Measurements from ENCODE around the gene PRR35. TPM values are rescaled to one million over a fixed set of nuclear protein-coding genes. Genes with fewer than 3 reads are reported as not detected.
"Not testable (repeated sequence)": the region's sequence is repeated elsewhere in the genome, so short reads cannot be mapped to it uniquely, and the experiment has no call there.

Gene PRR35
- total RNA-seq, 6 experiments from 2014 or later = not detected

GRCh38 chr16:596736-597060, 36.5 kb downstream of the PRR35 start:
- DNase-seq = no peak
- Mint-ChIP-seq H3K4me3 (no peak overlapping the region), H3K27ac (no peak overlapping the region), H3K27me3 (ENCODE audit: insufficient read depth) (no peaks in the 10 kb centered on the region; the same call in 1 of the 2 replicates), H3K9me3 (no peaks in the 10 kb centered on the region), H3K36me3 (ENCODE audit: low read depth) (peaks cover 9% of the 10 kb centered on the region), H3K4me1 (ENCODE audit: low read depth) (peaks cover 6% of the 10 kb centered on the region; the same call in 1 of the 2 replicates)
- TF ChIP-seq, protein P1, sequence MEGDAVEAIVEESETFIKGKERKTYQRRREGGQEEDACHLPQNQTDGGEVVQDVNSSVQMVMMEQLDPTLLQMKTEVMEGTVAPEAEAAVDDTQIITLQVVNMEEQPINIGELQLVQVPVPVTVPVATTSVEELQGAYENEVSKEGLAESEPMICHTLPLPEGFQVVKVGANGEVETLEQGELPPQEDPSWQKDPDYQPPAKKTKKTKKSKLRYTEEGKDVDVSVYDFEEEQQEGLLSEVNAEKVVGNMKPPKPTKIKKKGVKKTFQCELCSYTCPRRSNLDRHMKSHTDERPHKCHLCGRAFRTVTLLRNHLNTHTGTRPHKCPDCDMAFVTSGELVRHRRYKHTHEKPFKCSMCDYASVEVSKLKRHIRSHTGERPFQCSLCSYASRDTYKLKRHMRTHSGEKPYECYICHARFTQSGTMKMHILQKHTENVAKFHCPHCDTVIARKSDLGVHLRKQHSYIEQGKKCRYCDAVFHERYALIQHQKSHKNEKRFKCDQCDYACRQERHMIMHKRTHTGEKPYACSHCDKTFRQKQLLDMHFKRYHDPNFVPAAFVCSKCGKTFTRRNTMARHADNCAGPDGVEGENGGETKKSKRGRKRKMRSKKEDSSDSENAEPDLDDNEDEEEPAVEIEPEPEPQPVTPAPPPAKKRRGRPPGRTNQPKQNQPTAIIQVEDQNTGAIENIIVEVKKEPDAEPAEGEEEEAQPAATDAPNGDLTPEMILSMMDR (IDR thresholded peaks at IDR 0.05) = no peak

DNA sequence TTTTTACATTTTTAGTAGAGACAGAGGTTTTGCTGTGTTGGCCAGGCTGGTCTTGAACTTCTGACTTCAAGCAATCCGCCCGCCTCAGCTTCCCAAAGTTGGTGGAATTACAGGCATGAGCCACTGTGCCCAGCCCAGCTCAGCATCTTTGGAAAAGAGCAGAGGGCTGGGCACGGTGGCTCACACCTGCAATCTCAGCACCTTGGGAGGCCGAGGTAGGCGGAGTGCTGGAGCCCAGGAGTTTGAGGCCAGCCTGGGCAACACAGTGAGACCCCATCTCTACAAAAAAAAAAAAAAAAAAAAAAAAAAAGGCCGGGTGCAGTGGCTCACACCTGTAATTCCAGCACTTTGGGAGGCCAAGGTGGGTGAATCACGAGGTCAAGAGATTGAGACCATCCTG, 37.5 kb downstream of the PRR35 start:
- H3K4me3 Mint-ChIP-seq; H3K27me3 Mint-ChIP-seq (ENCODE audit: insufficient read depth); H3K9me3 Mint-ChIP-seq; H3K27ac Mint-ChIP-seq; DNase-seq; H3K4me1 Mint-ChIP-seq (ENCODE audit: low read depth); H3K36me3 Mint-ChIP-seq (ENCODE audit: low read depth): not testable (repeated sequence)

DNA sequence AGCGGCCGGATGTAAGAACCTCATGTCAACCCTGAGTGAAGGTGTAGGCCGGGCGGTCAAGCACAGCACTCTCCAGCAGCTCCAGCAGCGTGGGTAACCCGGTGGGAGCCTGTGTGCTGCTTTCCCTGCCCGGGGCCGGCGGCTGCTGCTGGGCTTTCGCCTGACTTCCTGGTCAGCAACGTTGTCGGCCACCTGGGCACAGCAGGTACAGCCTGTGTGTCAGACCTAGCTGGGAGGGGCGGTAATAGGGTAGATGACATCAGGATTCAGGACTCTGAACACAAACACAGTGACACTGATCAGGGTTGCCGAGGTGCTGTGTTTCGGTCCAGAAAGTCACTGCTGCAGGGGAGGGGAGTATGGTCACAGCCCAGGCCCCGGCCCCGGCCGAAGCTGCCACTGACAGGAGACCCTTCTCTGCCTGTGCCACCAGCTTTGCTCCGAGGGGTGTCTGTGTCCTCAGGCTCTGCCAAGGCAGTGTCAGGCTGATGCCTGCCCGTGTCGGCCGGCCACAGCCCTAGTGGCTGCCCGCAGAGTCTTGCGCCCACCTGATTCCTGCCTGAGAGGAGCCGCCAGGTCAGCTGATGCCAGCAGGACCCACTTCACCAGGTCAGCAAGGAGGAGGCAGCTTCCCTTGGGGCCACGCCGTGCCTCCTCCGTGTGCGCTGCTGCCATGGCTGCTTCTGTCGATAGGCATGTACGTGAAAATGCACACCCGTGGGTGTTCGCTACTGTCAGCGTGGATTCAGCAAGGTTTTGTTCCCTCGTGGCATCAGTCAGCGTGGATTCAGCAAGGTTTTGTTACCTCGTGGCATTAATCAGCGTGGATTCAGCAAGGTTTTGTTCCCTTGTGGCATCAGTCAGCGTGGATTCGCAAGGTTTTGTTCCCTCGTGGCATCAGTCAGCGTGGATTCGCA, 38.9 kb downstream of the PRR35 start:
- Mint-ChIP-seq H3K36me3 (ENCODE audit: low read depth) (peaks cover 9% of the 10 kb centered on the region), H3K27me3 (ENCODE audit: insufficient read depth) (no peaks in the 10 kb centered on the region; the same call in 1 of the 2 replicates), H3K4me1 (ENCODE audit: low read depth) (no peaks in the 10 kb centered on the region), H3K27ac (no peak overlapping the region), H3K4me3 (no peak overlapping the region), H3K9me3 (no peaks in the 10 kb centered on the region)
- DNase-seq = no peak
- TF ChIP-seq, protein P1 (IDR thresholded peaks at IDR 0.05) = no peak

GRCh38 chr16:600781-601180, 40.6 kb downstream of the PRR35 start:
- Mint-ChIP-seq H3K27ac (no peak overlapping the region), H3K36me3 (ENCODE audit: low read depth) (peaks cover 16% of the 10 kb centered on the region), H3K27me3 (ENCODE audit: insufficient read depth) (no peaks in the 10 kb centered on the region; the same call in 1 of the 2 replicates), H3K4me1 (ENCODE audit: low read depth) (no peaks in the 10 kb centered on the region), H3K4me3 (no peak overlapping the region), H3K9me3 (peaks cover 16% of the 10 kb centered on the region)
- DNase-seq = no peak
- TF ChIP-seq, protein P1 (IDR thresholded peaks at IDR 0.05) = peak; percentile 34; the same call in 1 of the 2 replicates

- H3K27ac Mint-ChIP-seq = no peak overlapping the region
- H3K9me3 Mint-ChIP-seq = peaks cover 16% of the 10 kb centered on the region
- no peak overlapping the region for H3K4me3 Mint-ChIP-seq
- H3K4me1 Mint-ChIP-seq (ENCODE audit: low read depth) = no peaks in the 10 kb centered on the region
- TF ChIP-seq, protein P1 (IDR thresholded peaks at IDR 0.05) = no peak
- peaks cover 7% of the 10 kb centered on the region for H3K36me3 Mint-ChIP-seq (ENCODE audit: low read depth)
- H3K27me3 Mint-ChIP-seq (ENCODE audit: insufficient read depth) = peaks cover 3% of the 10 kb centered on the region
- no peak for DNase-seq
Observed at GRCh38 chr16:603933-604332, 43.7 kb downstream of the PRR35 start.

- peaks cover 6% of the 10 kb centered on the region for H3K27me3 Mint-ChIP-seq (ENCODE audit: insufficient read depth)
- H3K4me3 Mint-ChIP-seq = no peak overlapping the region
- H3K36me3 Mint-ChIP-seq (ENCODE audit: low read depth) = peaks cover 13% of the 10 kb centered on the region
- DNase-seq = no peak
- H3K9me3 Mint-ChIP-seq = peaks cover 26% of the 10 kb centered on the region
- H3K4me1 Mint-ChIP-seq (ENCODE audit: low read depth) = no peaks in the 10 kb centered on the region
- H3K27ac Mint-ChIP-seq = no peak overlapping the region
- TF ChIP-seq, protein P1 (IDR thresholded peaks at IDR 0.05) = no peak
Observed at GRCh38 chr16:606656-607307, 46.6 kb downstream of the PRR35 start.
